Fibroblast of lung (primary cell): ENCODE results near the gene LSM2. TPM values are rescaled to one million over a fixed set of nuclear protein-coding genes. Genes with fewer than 3 reads are reported as not detected.
A peak's percentile ranks its signal among the peaks of the same experiment; 100 is the strongest.

Source experiments
- DNase-seq, 2 donors: peaks; one replicate each; pipeline versions ENCODE4 v3.0.0 to v3.0.0-alpha.2; 2010; ENCODE audit warnings: low read depth in 2 of 2
- H2AFZ ChIP-seq: 2 replicates; pipeline ENCODE4 v1.5.1; 2012; ENCODE audit warnings: low read length, control low read depth, inconsistent platforms
- H3K27ac ChIP-seq: 2 replicates; pipeline ENCODE4 v1.5.1; 2011; ENCODE audit warnings: low read length, control low read depth; ENCODE audit not compliant: insufficient read depth
- H3K27me3 ChIP-seq: 2 replicates; pipeline ENCODE4 v1.5.1; 2011; ENCODE audit warnings: mild to moderate bottlenecking, low read length; ENCODE audit not compliant: control insufficient read depth, insufficient read depth
- H3K36me3 ChIP-seq: 2 replicates; pipeline ENCODE4 v1.5.1; 2011; ENCODE audit warnings: low read length; ENCODE audit not compliant: control insufficient read depth, insufficient read depth
- H3K4me1 ChIP-seq: 2 replicates; pipeline ENCODE4 v1.5.1; 2011; ENCODE audit warnings: low read length; ENCODE audit not compliant: control insufficient read depth, insufficient read depth; ENCODE audit errors: extremely low read depth
- H3K4me2 ChIP-seq: 2 replicates; pipeline ENCODE4 v1.5.1; 2011; ENCODE audit warnings: low read length, control low read depth; ENCODE audit not compliant: insufficient read depth; ENCODE audit errors: extremely low read depth
- H3K4me3 ChIP-seq, 4 experiments: fragments of 200-600 bp in 1 of 4; sonication (generic) in 1 of 4; replicated peaks in 1 of 4; 2 replicates each; pipeline ENCODE4 v1.5.1; 2011 to 2016; ENCODE audit warnings: low read length in 4 of 4, low read depth in 3 of 4, mild to moderate bottlenecking in 3 of 4, control low read depth in 2 of 4, inconsistent platforms in 1 of 4, mixed read lengths in 1 of 4; ENCODE audit not compliant: insufficient read depth in 1 of 4; ENCODE audit errors: control extremely low read depth in 1 of 4
- H3K79me2 ChIP-seq: 2 replicates; pipeline ENCODE4 v1.5.1; 2012; ENCODE audit warnings: mild to moderate bottlenecking, low read length, inconsistent platforms; ENCODE audit not compliant: control insufficient read depth, insufficient read depth
- H3K9ac ChIP-seq: 2 replicates; pipeline ENCODE4 v1.5.1; 2011; ENCODE audit warnings: mild to moderate bottlenecking, low read length, control low read depth; ENCODE audit not compliant: insufficient read depth
- H3K9me3 ChIP-seq: 2 replicates; pipeline ENCODE4 v1.5.1; 2012; ENCODE audit warnings: low read depth, low read length; ENCODE audit not compliant: control insufficient read depth, insufficient read depth
- H4K20me1 ChIP-seq: 2 replicates; pipeline ENCODE4 v1.5.1; 2011; ENCODE audit warnings: low read length; ENCODE audit not compliant: control insufficient read depth, insufficient read depth; ENCODE audit errors: extremely low read depth
- CTCF ChIP-seq, 2 donors: IDR thresholded peaks in 1 of 2; conservative IDR thresholded peaks in 1 of 2; 1 replicate in 1 of 2; 2 replicates in 1 of 2; pipeline ENCODE4 v1.5.1; 2011 to 2012; ENCODE audit warnings: low read length in 2 of 2, control low read depth in 1 of 2, inconsistent platforms in 1 of 2, low read depth in 1 of 2, mild to moderate bottlenecking in 1 of 2
- EZH2 ChIP-seq: IDR thresholded peaks from 2 replicates; pipeline ENCODE4 v1.5.1; 2012; ENCODE audit warnings: low read length, control low read depth, mild to moderate bottlenecking; ENCODE audit errors: missing control alignments
- polyA plus RNA-seq, 2 donors: library from polyadenylated mRNA; depleted of rRNA in 1 of 2; stranded (reverse) in 1 of 2; unstranded in 1 of 2; fragments of >200 nt; gene quantifications; 2 replicates each; pipeline ENCODE4 v1.2.1, GENCODE V29; 2011 to 2012; ENCODE audit warnings: missing spikeins in 1 of 2
- total RNA-seq: library from RNA; depleted of rRNA; stranded (reverse); fragments of >200 nt; gene quantifications from 2 replicates; pipeline ENCODE4 v1.2.1, GENCODE V29; 2014

The LSM2 gene
- total and polyA plus RNA-seq, 2 donors (not counting 1 experiment from before 2014, with no cell fraction given) = 24.3 to 34.7 TPM

GRCh38 chr6:31770860-31771259 lies 35.9 kb downstream of the LSM2 start:
- H2AFZ ChIP-seq = no peak overlapping the region
- H3K27ac ChIP-seq = no peak overlapping the region
- H3K9me3 ChIP-seq = no peaks in the 10 kb centered on the region
- TF ChIP-seq EZH2 = no peak
- no peak for TF ChIP-seq CTCF (conservative IDR thresholded peaks at IDR 0.05 in 1 of 2, IDR thresholded peaks at IDR 0.05 in 1 of 2; ENCODE audit: low read depth in 1 of 2, low read length in 2 of 2)
- H3K4me2 ChIP-seq = no peak overlapping the region
- no peaks in the 10 kb centered on the region for H3K36me3 ChIP-seq
- H3K4me3 ChIP-seq = no peak overlapping the region
- H4K20me1 ChIP-seq = no peaks in the 10 kb centered on the region
- H3K9ac ChIP-seq = no peak overlapping the region
- no peaks in the 10 kb centered on the region for H3K79me2 ChIP-seq
- no peak for DNase-seq
- no peaks in the 10 kb centered on the region for H3K27me3 ChIP-seq
- H3K4me1 ChIP-seq = no peaks in the 10 kb centered on the region

- Histone ChIP-seq H3K36me3 (no peaks in the 10 kb centered on the region), H3K9ac (no peak overlapping the region), H3K79me2 (no peaks in the 10 kb centered on the region), H3K4me3 (no peak overlapping the region), H3K27me3 (no peaks in the 10 kb centered on the region), H3K9me3 (no peaks in the 10 kb centered on the region), H4K20me1 (no peaks in the 10 kb centered on the region), H3K4me1 (no peaks in the 10 kb centered on the region), H3K27ac (no peak overlapping the region), H3K4me2 (no peak overlapping the region), H2AFZ (no peak overlapping the region)
- peak in 1 of 2 donors; percentile 39 for DNase-seq
- TF ChIP-seq CTCF (conservative IDR thresholded peaks at IDR 0.05 in 1 of 2, IDR thresholded peaks at IDR 0.05 in 1 of 2; ENCODE audit: low read depth in 1 of 2, low read length in 2 of 2) (peak; percentile 68 to 71), EZH2 (no peak)
These were observed 36.9 kb downstream of the LSM2 start for GRCh38 chr6:31769684-31770371.

- Histone ChIP-seq H3K9ac (no peak overlapping the region), H2AFZ (no peak overlapping the region), H3K79me2 (no peaks in the 10 kb centered on the region), H3K27me3 (no peaks in the 10 kb centered on the region), H3K36me3 (no peaks in the 10 kb centered on the region), H3K27ac (no peak overlapping the region), H3K4me1 (peaks cover under 1% of the 10 kb centered on the region), H3K4me3 (no peak overlapping the region), H4K20me1 (no peaks in the 10 kb centered on the region), H3K4me2 (no peak overlapping the region), H3K9me3 (no peaks in the 10 kb centered on the region)
- TF ChIP-seq CTCF (conservative IDR thresholded peaks at IDR 0.05 in 1 of 2, IDR thresholded peaks at IDR 0.05 in 1 of 2; ENCODE audit: low read depth in 1 of 2, low read length in 2 of 2) = no peak
- no peak for DNase-seq
These were observed 38.2 kb downstream of the LSM2 start for GRCh38 chr6:31768363-31769257.
